GM18907 (cell line): Measurements from ENCODE around the gene GPR89B.
"Not testable (repeated sequence)": the region's sequence is repeated elsewhere in the genome, so short reads cannot be mapped to it uniquely, and the experiment has no call there.

Source experiments
- ATAC-seq: cut with Tn5 transposase; IDR thresholded peaks from one replicate; pipeline ENCODE4 v1.9.1; 2021; ENCODE audit warnings: mild to moderate bottlenecking, moderate library complexity; ENCODE audit not compliant: unreplicated experiment

GPR89B gene

DNA sequence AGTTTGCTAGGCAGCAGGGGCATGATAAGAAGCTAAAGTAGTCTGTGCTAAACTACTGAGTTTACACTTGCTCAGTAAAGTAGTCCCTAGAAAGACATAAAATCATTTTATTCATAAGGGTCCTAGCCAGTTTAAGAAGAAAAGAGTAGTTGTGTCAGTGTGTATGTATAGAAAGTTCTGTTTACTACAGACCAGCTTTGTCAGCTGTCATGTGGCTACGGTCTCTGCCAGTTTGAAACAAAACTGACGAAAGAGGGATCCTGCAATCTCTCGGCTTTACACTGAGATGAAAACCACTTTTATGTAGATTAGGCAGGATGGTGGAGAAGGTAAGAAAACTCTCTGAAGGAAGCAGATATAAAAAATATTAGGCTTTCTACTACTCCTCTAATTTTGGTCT, 7.1 kb downstream of the GPR89B start:
- not testable (repeated sequence) for ATAC-seq

DNA sequence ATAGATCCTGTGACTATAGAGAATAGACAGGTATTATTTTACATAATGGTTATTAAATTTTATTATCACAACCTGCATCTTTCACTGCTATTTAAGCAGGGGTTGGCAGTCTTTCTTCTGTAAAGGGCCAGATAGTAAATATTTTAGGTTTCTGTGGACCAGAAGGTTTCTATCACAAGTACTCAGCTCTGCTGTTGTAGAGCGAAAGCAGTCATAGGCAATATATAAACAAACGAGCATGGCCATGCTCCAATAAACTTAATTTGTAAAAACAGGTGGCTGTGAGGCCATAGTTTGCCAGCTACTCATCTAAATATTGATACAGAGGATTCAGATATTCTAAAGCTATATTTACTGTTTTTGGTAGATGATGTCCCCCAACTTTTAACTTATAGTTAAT, 12.2 kb downstream of the GPR89B start:
- not testable (repeated sequence) for ATAC-seq

- ATAC-seq, result not testable (repeated sequence)
Observed at GRCh38 chr1:147942563-147942962, 14.3 kb downstream of the GPR89B start.

GRCh38 chr1:147949517-147949916, 21.3 kb downstream of the GPR89B start:
- ATAC-seq, result not testable (repeated sequence)

GRCh38 chr1:147958906-147959305, 30.7 kb downstream of the GPR89B start:
- ATAC-seq, result not testable (repeated sequence)

DNA sequence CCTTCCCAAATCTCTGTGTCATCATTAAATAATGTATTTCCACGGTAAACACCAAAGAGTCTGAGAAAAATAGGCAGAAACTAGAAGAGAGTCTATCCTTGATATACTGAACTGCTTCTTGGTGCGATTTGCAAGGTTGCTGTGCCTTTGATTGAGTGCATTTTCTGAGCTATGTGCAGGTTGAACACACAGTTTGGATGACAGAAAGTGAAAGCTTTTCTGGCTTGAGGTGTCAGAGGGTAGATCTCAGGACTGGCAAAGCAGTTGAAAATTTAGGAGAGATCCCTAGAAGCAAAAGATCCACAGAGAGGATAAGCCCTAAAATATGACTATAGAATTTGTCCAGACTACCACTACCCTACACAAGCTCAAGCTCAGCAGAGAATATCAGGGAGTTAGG, 31.5 kb downstream of the GPR89B start:
- ATAC-seq, result not testable (repeated sequence)

DNA sequence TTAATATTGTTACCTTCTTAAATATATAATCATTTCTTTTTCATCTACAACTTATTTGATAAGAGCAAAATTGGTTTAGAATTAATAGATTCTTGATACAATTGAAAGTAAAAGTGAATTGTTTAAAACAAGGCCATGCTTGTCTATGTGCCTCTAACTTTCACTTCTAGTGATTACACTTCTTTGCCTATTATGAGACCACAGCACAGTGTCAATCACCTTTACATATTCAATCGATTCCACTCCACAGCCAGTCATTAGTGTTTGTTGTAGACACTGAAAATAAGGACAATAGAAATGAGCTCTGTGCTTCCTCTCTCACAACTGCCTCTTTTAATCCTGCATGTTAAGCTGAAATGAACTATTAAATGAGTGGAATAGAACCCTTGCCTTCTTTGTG, 36.4 kb downstream of the GPR89B start:
- not testable (repeated sequence) for ATAC-seq

DNA sequence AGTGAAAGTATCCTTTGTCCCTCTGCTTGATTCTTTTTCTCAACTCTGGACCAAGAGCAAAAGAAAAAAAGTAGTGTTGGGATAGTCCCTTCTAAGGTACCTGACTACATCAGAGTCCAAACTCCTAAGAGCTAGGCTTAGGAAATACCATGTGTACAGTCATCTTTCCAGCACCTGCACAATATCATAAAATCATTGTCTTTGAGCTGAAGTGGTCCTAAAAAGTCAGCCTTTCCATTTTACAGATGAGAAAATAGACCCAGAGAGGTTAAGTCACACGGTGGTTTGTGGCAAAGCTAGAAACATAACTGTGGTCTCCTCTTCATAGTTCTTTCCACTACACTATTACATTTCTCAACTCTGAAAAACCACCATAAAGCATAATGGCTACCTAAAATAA, 38.4 kb downstream of the GPR89B start:
- ATAC-seq, result not testable (repeated sequence)

DNA sequence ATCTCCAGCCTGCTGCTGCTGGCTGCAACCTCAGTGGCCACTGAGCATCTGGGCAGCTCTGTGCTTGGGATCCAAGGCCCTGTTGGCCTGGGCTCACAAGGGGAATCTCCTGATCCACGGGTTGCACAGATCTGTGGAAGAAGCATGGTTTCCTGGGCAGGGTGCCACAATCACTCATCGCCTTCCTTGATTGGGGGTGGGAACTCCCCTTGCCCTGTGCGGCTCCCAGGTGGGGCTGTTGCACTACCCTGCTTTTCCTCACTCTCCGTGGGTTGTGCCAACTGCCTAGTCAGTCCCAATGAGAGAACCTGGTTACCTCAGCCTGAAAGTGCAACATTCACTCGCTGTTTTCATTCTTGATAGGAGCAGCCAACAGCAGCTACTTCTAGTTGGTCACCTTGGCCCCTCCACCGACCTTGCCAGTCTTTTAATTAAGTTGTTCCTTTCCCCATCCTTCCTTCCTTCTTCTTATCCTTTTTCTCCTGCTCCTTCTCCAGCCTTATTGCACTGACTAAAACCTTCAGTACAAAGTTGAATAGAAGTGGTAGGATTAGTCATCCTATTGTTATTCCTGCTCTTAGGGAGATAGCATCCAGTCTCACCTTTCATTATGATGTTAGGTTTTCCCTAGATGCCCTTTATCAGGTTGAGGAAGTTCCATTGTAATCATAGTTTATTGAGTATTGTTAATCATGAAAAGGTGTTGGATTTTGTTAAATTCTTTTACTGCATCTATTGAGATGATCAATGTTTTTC, 50.9 kb downstream of the GPR89B start:
- ATAC-seq, result not testable (repeated sequence)

- ATAC-seq, result not testable (repeated sequence)
Observed at GRCh38 chr1:147985374-147985773, 57.2 kb downstream of the GPR89B start.

GRCh38 chr1:147987893-147988292, 59.7 kb downstream of the GPR89B start:
- ATAC-seq, result not testable (repeated sequence)

DNA sequence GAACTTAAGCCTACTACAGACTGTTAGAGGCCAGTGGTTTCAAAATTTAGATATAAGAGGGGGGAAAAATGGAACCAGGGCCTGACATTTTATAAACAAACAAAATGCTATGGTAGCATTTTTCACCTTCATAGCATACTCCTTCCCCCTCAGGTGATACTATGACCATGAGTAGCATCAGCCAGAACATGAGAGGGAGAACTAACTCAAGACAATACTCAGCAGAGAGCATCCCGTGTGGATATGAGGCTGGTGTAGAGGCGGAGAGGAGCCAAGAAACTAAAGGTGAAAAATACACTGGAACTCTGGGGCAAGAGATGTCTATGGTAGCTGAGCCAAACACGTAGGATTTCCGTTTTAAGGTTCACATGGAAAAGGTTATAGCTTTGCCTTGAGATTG, 64.7 kb downstream of the GPR89B start:
- ATAC-seq, result not testable (repeated sequence)

DNA sequence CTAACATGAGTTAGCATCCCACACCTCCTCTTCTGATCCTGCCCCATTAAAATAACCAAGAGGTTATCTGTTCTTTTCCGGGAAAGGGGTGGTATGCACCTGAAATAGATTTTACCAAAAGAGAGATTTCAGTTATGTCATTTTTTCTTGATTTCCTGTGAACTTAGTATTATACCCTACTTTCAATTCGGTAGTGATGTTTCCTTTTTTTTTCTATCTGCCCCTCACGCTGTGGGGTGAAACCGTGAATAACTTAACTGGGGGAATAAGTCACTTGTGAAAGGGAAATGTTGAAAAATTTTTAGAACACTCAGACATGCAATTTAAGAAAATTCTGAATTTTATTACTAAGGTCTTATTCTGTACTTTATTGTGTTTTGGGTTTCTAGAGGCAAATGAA, 65.2 kb downstream of the GPR89B start:
- not testable (repeated sequence) for ATAC-seq

GRCh38 chr1:147993825-147994615, 65.8 kb downstream of the GPR89B start:
- ATAC-seq, result not testable (repeated sequence)

- not testable (repeated sequence) for ATAC-seq
Observed at GRCh38 chr1:147996088-147996487, 67.9 kb downstream of the GPR89B start.

DNA sequence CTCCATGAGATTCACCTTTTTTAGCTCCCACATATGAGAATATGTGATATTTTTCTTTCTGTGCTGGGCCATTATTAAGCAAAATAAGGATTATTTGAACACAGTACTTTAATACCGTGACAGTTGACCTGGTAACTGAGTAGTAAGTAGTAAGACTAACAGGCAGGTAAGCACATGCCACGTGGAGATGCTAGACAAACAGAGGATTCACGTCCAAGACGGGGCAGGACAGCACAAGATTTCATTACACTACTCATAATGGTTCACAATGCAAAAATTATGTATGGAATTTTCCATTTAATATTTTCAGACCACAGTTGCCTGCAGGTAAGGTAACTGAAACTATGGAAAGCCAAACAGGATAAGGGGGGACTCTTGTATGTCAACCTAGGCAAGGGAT, 79.5 kb downstream of the GPR89B start:
- ATAC-seq, result not testable (repeated sequence)

DNA sequence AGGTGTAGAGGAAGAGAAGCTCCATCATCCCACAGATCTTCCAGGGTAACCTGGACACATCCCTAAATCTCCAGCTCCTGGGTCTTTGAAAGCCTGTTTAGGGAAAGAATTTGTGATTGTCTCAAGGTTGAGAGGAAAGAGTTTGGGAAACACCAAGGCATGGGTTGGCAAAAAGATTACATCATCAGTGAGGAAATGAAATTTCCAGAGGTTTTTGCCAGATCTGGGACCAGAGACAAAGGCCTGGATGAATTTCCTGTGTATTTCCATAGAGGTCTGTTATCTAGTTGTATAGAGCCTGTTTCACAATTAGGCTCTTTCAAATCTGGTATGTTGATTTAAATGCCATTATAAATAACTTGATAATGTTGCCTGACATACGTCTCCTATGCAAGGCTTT, 82.3 kb downstream of the GPR89B start:
- no peak for ATAC-seq

DNA sequence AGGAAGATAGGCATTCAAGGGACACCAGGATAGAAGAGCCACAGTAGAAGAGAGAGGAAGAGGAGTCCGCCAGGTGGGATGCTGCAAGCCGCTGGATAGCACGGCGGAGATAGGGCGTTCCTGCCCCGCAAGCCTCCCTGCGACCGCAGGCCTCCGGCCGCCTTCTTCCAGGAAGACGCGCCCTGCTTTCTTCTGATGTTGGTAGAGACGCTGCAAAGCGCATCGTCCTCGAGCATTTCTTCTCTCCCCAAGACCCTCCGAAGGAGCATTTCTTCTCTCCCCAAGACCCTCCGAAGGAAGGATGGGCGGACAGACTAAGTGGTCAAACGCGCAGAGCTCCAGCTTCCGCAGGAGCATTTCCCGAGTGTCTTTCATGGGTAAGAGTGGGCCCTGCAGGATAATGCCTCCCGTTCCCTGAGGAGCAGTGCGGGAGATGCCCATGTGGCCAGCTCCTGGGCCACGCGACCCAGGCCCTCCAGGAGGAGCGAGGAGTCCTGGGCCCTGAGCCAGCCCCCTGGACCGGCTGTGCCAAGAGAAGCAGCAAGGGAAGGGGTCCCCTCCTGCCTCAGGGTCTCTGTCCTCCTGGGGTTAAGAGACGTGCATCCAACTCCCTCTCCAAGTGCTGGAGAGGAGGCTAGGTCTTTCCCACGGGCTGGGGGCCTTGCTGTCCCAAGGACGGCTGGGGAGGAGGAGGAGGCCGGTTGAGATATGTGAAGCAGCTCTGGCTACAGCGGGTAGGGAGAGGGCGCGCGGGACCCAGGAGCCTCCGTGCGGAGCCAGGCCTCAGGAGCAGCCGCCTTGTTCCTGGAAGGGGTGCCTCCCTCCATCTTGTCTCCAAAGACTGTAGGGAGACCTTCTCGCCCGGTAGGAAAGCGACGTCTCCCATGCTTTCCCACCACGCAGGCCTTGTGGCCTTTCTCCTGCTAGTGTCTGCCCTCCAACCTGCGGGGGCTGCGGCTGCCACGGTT, 85.2 kb downstream of the GPR89B start:
- ATAC-seq, result not testable (repeated sequence)

DNA sequence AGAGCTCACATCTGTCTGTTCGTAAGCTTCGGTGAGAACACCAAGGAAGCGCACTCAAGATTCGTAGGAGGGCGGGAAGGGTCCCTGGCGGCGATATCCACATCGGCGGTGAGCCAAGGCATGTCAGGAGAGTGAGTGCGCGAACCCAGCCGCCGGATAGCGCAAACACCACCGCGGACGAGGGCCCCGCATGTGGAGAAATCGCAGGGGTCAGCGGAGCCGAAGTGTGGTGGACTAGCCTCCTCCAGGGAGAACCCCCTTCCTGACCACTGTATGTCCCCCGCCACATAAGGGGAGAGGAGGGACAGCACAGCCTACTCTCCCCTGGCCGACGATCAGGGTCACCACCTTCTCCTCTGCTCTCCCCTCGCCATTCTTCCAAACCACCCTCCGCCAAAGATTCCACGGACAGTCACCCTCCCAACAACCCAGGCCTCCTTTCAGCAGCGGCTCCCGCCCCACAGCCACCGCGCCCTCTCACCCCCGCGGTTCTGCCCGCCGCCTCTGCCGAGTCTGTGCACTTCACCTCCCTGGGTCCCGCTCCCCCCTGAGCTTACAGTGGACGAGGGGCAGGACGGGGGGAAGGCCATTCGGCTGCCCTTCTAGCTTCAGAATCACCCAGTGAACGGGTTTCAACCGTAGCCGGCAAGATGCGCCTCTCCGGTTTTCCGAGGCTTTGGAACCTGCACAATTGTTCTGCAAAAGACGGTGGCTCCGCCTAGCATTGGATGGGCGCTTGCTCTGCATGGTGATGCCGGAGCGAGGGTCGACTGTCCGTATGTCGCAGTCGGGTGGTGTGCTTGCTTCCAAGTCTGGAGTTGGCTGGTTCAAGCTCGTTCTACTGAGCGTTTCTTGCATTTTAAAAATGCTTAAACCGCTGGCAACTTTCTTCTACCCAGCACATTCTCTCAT, 86.3 kb downstream of the GPR89B start:
- ATAC-seq, result not testable (repeated sequence)

DNA sequence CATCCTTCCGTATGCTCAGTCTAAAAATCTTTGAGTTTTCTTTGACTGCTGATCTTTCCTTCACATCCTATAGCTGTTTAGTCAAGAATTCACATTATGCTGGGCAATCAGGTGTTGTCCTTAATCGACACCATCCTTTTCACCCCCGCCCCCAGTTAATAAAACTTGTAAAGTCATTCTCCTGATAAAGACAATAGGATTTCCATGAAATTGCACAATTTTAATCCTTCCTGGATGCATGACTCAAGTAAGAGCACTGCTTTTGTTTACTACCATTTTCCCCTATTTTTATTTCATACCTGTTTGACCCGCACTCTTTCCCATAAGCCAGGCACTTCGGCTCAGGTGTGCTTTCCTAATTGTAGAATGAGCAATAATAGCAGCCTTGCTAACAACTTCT, 96.7 kb downstream of the GPR89B start:
- ATAC-seq, result not testable (repeated sequence)
